Pancreas (tissue), 10 donors: ENCODE data around the gene WIZ. TPM values are rescaled to one million over a fixed set of nuclear protein-coding genes. Genes with fewer than 3 reads are reported as not detected.

Experiments
- ATAC-seq, 4 donors: fragments of 200-7000 bp; cut with Tn5 transposase; one replicate each; pipeline versions ENCODE4 v1.8.0 to v1.9.1; 2020; ENCODE audit warnings: mild to moderate bottlenecking in 4 of 4, moderate library complexity in 4 of 4
- DNase-seq, 6 donors: peaks; one replicate each; pipeline ENCODE4 v3.0.0-alpha.2; 2020
- FAIRE-seq: peaks from 2 replicates; lab custom pipeline; 2012; peaks lifted over from hg19 to GRCh38; lab: Jason Lieb, UNC
- H3K27ac ChIP-seq, 4 donors: fragments of 200-600 bp; sonication (generic); 1 replicate in 3 of 4; 2 replicates in 1 of 4; pipeline versions ENCODE4 v1.5.0 to v1.8.0; 2020
- H3K27me3 ChIP-seq, 4 donors: fragments of 200-600 bp; one replicate each; pipeline ENCODE4 v1.8.0; 2021
- H3K36me3 ChIP-seq, 3 donors: fragments of 200-600 bp; sonication (generic) in 1 of 3; one replicate each; pipeline versions ENCODE4 v1.5.0 to v1.8.0; 2020 to 2021
- H3K4me1 ChIP-seq, 3 donors: fragments of 200-600 bp; one replicate each; pipeline ENCODE4 v1.8.0; 2021
- H3K4me3 ChIP-seq, 4 donors: fragments of 200-600 bp; sonication (generic) in 2 of 4; one replicate each; pipeline versions ENCODE4 v1.5.0 to v1.8.0; 2020 to 2021
- H3K9me3 ChIP-seq, 4 donors: fragments of 200-600 bp; one replicate each; pipeline ENCODE4 v1.8.0; 2021
- WGBS, 2 donors: extraction: QIAGEN DNeasy Blood & Tissue Kit; methylation state at CpG; one replicate each; pipeline ENCODE4 v1.1.7; 2013; 5-methylcytosine and 5-hydroxymethylcytosine counted together
- intact Hi-C, 3 donors: fragments of 100-400 bp; cut with DNase I; formaldehyde crosslinking; loops; one replicate each; pipeline versions ENCODE4 v1.11.1 to v1.14.2; 2022
- polyA plus RNA-seq, 2 donors: library from polyadenylated mRNA; stranded (reverse); fragments of 200-250 nt; gene quantifications; one replicate each; pipeline ENCODE4 v1.2.3, GENCODE V29; 2013
- total RNA-seq, 6 donors: library from RNA; stranded (reverse); fragmentation: NEBNext Ultra II Directional in 4 of 6; extraction: Animal tissue kit (Norgen Biotek cat#: 25700) in 4 of 6; gene quantifications; one replicate each; pipeline versions ENCODE4 v1.2.1 to v1.2.4, GENCODE V29; 2021 to 2023
- TF ChIP-seq, protein P1 (sequence below), 4 donors: fragments of 200-600 bp; sonication (generic) in 3 of 4; IDR thresholded peaks; one replicate each; pipeline versions ENCODE4 v1.5.0 to v1.8.0; 2021; ENCODE audit warnings: antibody characterized with exemption in 4 of 4
- donor health status: healthy with polysubstance abuse.
- donor health status: DM: no; HTN: no; CAD: no; lungs with moderate emphysema.
- donor health status: DM: no; HTN: no; CAD: no.
- donor health status: control.
- donor health status: control.
- donor health status: Bipolar disorder and iron deficiency.
- donor health status: DM: yes; HTN: yes; CAD: no.
- donor health status: DM: no; HTN: no; CAD: no.
- donor health status: DM: no; HTN: no; CAD: no.
- donor health status: DM: yes; HTN: yes; CAD: no.

WIZ gene
- total and polyA plus RNA-seq, 8 donors: 11.0 to 23.2 (median 16.0) TPM

DNA sequence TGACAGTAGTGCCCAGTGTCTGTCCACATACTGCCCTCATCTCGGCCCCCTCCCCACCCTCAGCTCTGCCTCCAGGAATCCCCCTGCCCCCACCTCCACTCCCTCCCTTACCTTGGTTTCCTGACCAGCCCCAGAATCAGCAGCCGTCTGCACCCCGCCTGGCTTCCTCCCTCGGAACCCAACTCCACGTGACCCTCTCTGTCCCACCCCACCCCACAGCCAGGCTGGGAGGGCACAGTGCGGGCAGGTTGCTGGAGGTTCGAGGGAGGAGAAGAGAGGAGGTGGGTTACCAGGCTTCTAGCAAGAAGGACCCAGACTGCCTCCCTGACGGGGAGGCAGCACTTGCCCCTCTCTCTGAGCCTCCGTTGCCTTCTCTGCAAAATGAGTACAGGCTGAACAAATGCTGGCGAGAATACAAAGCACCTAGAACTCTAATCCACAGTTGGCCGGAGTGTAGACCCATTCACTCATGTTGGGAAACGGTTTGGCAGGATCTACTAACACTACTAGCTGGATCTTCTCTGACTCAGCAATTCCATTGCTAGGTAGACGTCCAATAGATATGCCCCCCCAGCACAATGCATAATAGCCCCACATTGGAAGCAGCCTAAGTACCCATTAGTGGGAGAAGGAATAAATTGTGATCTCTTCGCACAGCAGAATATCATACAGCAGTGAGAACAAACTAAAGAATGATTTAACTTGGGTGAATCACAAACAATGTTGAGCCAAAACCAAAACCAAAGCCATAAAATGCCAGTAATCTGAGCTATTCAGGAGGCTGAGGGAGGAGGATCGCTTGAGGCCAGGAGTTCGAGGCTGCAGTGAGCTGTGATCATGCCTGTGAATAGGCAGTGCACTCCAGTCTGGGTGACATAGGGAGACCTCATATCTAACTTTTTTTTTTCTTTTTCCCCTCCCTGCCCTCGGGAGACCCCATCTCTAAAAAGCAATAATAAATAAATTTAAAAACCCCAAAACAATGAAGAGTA lies 14.9 kb upstream of the WIZ start, which contains the start of gene RASAL3:
TSS of gene RASAL3 (minus strand) at position 151 of the 992 bp plus-strand sequence. CDS start 186 bp downstream, outside the sequence.
- no peak for DNase-seq
- intact Hi-C loops: no loop called here
- peak in 3 of 4 donors; percentile 39 to 70 (median 54) for ATAC-seq
- 30 to 37% methylated on average over 17 of the region's 17 CpGs for WGBS, 2 donors
- H3K9me3 ChIP-seq: no peaks in the 10 kb centered on the region
- H3K4me3 ChIP-seq: peak within 1 kb of the TSS in 1 of 4 donors; percentile 35
- H3K27me3 ChIP-seq: peaks cover 0 to 5% (median 0%) of the 10 kb centered on the region in 4 donors
- FAIRE-seq: no peak
- H3K4me1 ChIP-seq: no peaks in the 10 kb centered on the region
- TF ChIP-seq, protein P1, sequence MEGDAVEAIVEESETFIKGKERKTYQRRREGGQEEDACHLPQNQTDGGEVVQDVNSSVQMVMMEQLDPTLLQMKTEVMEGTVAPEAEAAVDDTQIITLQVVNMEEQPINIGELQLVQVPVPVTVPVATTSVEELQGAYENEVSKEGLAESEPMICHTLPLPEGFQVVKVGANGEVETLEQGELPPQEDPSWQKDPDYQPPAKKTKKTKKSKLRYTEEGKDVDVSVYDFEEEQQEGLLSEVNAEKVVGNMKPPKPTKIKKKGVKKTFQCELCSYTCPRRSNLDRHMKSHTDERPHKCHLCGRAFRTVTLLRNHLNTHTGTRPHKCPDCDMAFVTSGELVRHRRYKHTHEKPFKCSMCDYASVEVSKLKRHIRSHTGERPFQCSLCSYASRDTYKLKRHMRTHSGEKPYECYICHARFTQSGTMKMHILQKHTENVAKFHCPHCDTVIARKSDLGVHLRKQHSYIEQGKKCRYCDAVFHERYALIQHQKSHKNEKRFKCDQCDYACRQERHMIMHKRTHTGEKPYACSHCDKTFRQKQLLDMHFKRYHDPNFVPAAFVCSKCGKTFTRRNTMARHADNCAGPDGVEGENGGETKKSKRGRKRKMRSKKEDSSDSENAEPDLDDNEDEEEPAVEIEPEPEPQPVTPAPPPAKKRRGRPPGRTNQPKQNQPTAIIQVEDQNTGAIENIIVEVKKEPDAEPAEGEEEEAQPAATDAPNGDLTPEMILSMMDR (IDR thresholded peaks at IDR 0.05): no peak
- H3K27ac ChIP-seq: peak within 1 kb of the TSS in 1 of 4 donors; percentile 14
- no peaks in the 10 kb centered on the region for H3K36me3 ChIP-seq

DNA sequence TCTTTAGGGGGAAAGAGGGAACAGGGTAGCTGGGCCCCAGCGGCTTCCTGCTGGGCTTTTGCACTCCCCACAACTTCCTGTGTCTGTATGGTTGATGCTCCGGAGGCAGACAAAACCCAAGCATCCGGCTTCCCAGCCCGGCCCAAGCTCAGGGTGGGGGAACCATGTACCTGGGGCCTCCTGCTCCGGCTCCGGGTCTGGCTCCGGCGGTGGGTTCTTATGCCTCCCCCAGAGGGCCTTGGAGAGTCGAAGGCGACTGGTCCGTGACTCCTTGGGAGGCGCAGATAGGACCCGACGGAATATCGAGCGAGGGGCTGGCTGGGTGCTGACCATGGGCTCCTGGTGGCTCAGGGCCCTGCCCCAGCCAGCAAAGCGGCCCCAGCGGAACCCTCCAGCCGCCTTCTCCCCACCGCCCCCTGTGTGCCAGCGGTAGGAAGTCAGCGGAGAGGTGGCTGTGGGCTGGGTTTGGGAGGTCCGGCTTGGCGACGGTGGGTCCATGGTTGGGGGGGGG lies 14.2 kb upstream of the WIZ start:
- peak overlapping the region in 1 of 4 donors; percentile 14 for H3K27ac ChIP-seq
- DNase-seq: peak in 1 of 6 donors; percentile 66
- intact Hi-C loops: no loop called here
- 33 to 42% methylated on average over 21 to 25 of the region's 25 CpGs for WGBS, 2 donors
- H3K36me3 ChIP-seq: no peaks in the 10 kb centered on the region
- H3K27me3 ChIP-seq: no peaks in the 10 kb centered on the region
- no peaks in the 10 kb centered on the region for H3K4me1 ChIP-seq
- peak in 3 of 4 donors; percentile 39 to 72 (median 47) for ATAC-seq
- FAIRE-seq: no peak
- H3K9me3 ChIP-seq: no peaks in the 10 kb centered on the region
- H3K4me3 ChIP-seq: peak overlapping the region in 1 of 4 donors; percentile 35
- TF ChIP-seq, protein P1 (IDR thresholded peaks at IDR 0.05): no peak

DNA sequence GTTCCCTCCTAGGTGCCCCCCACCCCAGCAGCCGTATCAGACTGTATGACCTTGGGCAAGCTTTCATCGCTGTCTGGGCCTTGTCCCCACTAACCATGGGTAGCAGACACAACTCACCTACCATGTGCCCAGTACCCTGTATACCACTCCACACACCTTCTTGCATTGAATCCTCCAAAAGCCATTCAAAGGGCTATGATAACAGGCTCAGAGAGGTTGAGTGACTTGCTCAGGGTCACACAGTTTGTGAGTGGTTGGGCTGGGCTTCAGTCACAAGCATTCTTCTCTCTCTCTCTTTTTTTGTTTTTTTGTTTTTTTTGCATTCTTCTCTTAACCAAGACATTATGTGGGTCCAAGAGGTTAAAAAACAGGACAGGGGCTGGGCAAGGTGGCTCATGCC lies 11.9 kb upstream of the WIZ start:
- H3K36me3 ChIP-seq: no peaks in the 10 kb centered on the region
- no peak for DNase-seq
- H3K27ac ChIP-seq: no peak overlapping the region
- TF ChIP-seq, protein P1 (IDR thresholded peaks at IDR 0.05): no peak
- no peak for FAIRE-seq
- no peaks in the 10 kb centered on the region for H3K4me1 ChIP-seq
- no peaks in the 10 kb centered on the region for H3K9me3 ChIP-seq
- ATAC-seq: no peak
- no peak overlapping the region for H3K4me3 ChIP-seq
- H3K27me3 ChIP-seq: peaks cover 0 to 5% (median 0%) of the 10 kb centered on the region in 4 donors
- 44 to 51% methylated on average over 2 of the region's 2 CpGs for WGBS, 2 donors
- intact Hi-C loops: no loop called here

DNA sequence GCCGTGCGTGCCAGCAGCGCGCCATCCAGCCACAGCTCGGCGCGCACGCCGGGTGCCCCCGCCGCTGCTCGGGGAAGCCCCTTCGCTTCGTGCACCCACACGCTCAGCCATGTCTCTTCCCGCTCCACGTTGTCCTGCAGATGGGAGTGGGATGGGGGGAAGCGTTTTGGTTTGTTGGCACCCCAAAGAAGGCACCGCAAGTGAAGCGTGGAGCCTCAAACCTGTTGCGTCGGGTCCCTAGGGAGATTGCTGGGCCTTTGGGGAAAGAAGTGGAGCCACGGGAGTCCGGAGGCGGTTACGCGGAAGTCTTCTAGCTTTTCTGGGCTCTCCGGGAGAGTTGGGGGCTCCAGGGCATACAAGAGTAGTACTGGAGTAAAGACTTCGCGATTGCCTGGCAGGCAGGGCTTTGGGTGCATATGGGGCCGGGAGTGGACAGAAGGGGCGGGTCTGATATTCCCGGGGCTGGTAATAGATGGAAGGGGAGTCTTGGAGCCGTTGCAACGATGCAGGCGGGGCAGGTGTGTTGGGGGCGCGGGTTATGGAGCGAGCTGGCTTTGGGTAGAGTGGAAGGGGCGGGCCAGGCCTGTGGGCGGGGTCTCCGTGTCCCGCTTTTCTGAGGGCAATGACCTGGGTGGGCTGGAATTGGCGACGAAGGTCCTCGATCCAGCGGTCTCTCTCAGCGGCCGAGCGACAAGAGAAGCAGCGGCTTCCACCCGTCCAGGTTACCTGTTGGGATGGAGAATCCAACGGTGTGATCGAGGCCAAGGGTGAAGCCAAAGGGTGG lies 8.1 kb upstream of the WIZ start:
- intact Hi-C loops: no loop called here

More for the DNA sequence above, 8.1 kb upstream of the WIZ start:
- ATAC-seq (no peak), FAIRE-seq (no peak), DNase-seq (peak in 1 of 6 donors; percentile 62)
- Histone ChIP-seq H3K4me1 (peaks cover 0 to 11% (median 8%) of the 10 kb centered on the region in 3 donors), H3K9me3 (no peaks in the 10 kb centered on the region), H3K27me3 (peaks cover 0 to 12% (median 0%) of the 10 kb centered on the region in 4 donors), H3K27ac (no peak overlapping the region), H3K4me3 (peak overlapping the region in 1 of 4 donors; percentile 39), H3K36me3 (no peaks in the 10 kb centered on the region)
- WGBS, 2 donors: 9 to 13% methylated on average over 50 to 54 of the region's 54 CpGs
- TF ChIP-seq, protein P1 (IDR thresholded peaks at IDR 0.05): no peak
